Adipose tissue (tissue), 3 donors: ENCODE measurements around the gene LCT. TPM values are rescaled to one million over a fixed set of nuclear protein-coding genes. Genes with fewer than 3 reads are reported as not detected.

Experiments used
- H3K27ac ChIP-seq: one replicate; pipeline ENCODE4 v1.5.1; 2013; ENCODE audit warnings: low read depth, low read length
- WGBS, 3 donors: extraction: QIAGEN DNeasy Blood & Tissue Kit; methylation state at CpG; one replicate each; pipeline ENCODE4 v1.1.7; 2013; 5-methylcytosine and 5-hydroxymethylcytosine counted together
- polyA plus RNA-seq, 3 donors: library from polyadenylated mRNA; stranded (reverse); fragments of 200-250 nt; gene quantifications; one replicate each; pipeline ENCODE4 v1.2.3, GENCODE V29; 2013
- donor health status: healthy with polysubstance abuse.
- donor health status: Bipolar disorder and iron deficiency.
- donor health status: healthy.

The LCT gene
- polyA plus RNA-seq, 3 donors, result 0.02 to 0.11 (median 0.04) TPM

DNA sequence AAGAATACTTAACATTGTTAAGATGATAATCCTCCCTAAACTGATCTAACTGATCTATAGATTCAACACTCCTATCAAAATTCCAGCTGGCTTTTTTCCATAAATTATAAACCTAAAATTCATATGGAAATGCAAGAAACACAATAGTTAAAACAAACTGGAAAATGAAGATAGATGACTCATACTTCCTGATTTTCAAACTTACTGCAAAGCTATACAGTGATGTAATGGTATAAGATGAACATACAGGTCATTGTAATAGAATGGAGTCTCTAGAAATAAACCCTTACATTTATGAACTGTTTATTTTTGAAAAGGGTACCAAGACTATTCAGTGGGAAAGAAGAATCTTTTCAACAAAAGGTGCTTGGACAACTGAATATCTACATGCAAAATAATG, 63.1 kb downstream of the LCT start:
- H3K27ac ChIP-seq, result no peak overlapping the region

- no peak overlapping the region for H3K27ac ChIP-seq
- 78 to 91% (median 88%) methylated on average over 2 of the region's 2 CpGs for WGBS, 3 donors
These were observed 63.7 kb downstream of the LCT start for GRCh38 chr2:135773319-135773718.

- WGBS, 3 donors, result 95 to 98% (median 96%) methylated on average over 8 of the region's 8 CpGs
- no peak overlapping the region for H3K27ac ChIP-seq
These were observed 68.1 kb downstream of the LCT start for GRCh38 chr2:135768863-135769262.

DNA sequence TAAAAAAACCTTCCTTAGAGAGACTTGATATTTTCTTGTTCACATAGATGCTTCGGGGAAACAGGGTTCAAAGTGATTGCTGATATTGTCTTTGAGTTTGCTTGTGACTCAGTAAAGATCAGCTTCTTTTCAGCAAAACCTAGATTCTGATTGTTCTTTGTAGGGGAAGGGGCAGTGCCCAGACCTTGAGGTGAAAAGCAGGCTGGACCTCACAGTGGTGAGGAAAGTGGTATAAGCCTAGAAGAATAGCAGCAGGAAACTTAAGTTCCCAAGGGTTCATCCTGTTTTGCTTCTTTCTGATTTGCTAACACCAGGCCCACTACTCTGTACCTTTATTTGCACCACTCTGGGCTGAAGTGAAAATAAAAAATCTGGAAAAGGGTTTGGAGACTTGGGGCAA, 74.5 kb downstream of the LCT start:
- WGBS, 3 donors, result 86 to 100% (median 96%) methylated on average over 1 of the region's 1 CpG
- H3K27ac ChIP-seq, result no peak overlapping the region

- H3K27ac ChIP-seq, result no peak overlapping the region
These were observed 75.0 kb downstream of the LCT start for GRCh38 chr2:135762022-135762421.

DNA sequence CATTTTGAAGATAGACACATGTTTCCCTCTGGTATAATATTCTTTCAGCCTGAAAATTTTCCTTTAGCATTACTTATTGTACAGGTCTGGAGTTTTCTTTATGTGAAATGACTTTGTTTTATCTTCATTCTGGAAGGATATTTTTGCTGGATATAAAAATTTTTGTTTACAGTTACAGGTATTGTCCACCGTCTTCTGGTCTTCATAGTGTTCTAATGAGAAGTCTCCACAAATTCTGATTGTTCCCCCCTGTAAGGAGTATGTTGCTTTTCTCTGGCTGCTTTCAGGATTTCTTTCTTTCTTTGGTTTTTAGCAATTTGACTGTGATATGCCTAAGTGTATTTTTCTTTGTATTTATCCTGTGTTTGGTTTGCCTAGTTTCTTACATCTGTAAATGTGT, 80.3 kb downstream of the LCT start:
- H3K27ac ChIP-seq, result no peak overlapping the region
- 97 to 100% (median 97%) methylated on average over 1 of the region's 1 CpG for WGBS, 3 donors

DNA sequence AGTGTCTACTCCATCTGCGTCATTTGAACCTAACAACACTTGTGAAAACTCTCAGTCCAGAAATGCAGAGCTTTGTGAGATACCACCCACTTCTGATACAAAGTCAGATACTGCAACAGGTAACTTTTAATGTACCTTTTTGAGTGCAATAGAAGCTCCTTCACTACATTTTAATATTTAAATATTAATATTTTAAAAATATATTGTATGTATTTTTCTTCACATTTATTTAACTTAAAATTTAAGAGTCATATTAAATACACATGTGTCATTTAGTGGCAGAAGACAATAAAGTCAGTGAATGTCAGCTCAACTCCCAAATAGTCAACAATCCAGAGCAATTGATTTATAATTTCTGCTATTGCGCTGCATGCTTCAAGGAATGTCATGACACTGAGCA, 81.4 kb downstream of the LCT start:
- no peak overlapping the region for H3K27ac ChIP-seq
- WGBS, 3 donors, result 94 to 99% (median 97%) methylated on average over 2 of the region's 2 CpGs

DNA sequence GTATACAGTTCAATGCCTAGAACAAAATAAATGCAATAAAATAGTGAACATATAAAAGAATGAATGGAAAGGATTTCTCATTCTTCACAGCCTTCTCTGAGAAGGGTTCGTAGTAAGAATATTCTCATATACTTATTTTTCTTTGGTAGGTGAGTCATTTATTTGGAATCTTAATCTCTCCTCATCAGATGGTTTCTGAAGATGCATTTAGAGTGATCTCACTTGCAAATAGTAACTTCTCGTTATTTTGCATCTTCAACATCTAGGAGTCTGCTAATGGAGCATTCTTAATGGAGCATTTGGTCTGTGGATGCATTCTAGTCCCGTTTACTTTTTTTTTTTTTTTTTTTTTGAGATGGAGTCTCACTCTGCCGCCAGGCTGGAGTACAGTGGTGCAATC, 91.4 kb downstream of the LCT start:
- no peak overlapping the region for H3K27ac ChIP-seq
- WGBS, 3 donors, result 77 to 81% (median 78%) methylated on average over 4 of the region's 4 CpGs

GRCh38 chr2:135744760-135745314, 92.1 kb downstream of the LCT start:
- no peak overlapping the region for H3K27ac ChIP-seq
- WGBS, 3 donors, result 68 to 88% (median 86%) methylated on average over 5 of the region's 5 CpGs

DNA sequence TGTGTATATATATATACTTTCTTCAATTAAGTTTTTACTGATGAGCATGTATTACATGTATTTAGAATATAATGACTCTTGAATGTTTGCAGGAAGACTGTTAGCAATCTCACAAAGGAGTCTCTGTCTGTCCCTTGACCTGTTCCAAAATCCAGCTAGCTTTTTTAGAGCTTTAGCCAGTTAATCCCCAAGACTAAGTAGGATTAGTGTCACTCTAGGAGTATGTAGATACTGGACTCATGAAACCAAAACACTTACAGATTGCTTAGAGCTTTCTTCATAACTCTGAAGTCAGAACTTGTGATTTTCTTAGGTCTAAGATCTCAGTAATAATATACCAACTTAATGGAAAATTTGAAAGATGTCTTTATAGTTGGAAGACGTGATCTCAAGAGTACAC, 93.1 kb downstream of the LCT start:
- WGBS, 3 donors, result 68 to 91% (median 90%) methylated on average over 1 of the region's 1 CpG
- no peak overlapping the region for H3K27ac ChIP-seq

GRCh38 chr2:135742325-135742757, 94.6 kb downstream of the LCT start:
- H3K27ac ChIP-seq, result peak overlapping the region; percentile 98
- whole genome bisulfite sequencing, 3 donors, result 0 to 1% (median 0%) methylated on average over 32 to 34 of the region's 34 CpGs

DNA sequence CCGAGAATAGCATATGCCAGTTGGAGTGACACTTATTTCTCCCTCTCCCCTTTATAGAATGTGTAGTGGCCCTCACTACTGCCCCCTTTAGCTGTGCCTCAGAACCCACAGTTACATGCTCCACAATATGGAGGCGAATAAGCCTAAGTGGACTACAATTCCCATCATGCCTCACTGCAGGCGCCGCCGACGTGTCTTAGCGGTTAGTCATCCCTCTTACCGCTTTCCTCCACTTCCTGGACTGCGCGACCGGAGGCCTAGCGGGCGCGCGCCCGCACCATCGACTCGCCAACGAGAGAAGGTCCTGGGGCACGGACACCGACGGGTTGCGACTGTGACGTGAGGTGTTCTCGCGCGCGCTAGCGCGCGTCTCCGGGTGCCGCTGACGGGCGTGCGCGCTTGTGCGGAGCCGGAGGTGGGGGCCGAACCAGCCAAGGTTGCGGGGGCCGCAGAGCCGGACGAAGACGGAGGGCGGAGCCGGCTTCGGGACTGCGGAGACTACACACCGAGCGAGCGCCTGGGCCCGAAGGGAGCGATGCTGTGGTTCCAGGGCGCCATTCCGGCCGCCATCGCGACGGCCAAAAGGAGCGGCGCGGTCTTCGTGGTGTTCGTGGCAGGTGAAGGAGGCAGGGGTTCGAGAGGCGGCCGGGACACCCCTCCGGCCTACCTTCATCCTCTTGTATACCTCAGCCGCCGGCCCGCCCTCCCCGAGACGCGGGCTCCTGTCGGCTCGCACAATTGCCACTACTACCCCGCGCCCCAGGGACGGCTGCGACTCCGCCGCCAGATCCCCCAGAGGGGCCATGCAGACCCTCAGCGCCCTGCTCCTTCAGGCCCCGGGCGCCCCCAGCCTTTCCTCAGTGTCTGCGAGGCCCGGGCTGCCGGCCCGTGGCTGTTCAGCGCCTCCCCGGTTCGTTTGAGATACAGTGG, 95.3 kb downstream of the LCT start, which contains the start of gene UBXN4:
Gene UBXN4 (plus strand): TSS at position 461 of the 930 bp plus-strand sequence. CDS start 75 bp downstream, at position 536.
- 1% methylated on average over 80 to 93 of the region's 93 CpGs for WGBS, 3 donors
- peak within 1 kb of the TSS; percentile 98 for H3K27ac ChIP-seq

DNA sequence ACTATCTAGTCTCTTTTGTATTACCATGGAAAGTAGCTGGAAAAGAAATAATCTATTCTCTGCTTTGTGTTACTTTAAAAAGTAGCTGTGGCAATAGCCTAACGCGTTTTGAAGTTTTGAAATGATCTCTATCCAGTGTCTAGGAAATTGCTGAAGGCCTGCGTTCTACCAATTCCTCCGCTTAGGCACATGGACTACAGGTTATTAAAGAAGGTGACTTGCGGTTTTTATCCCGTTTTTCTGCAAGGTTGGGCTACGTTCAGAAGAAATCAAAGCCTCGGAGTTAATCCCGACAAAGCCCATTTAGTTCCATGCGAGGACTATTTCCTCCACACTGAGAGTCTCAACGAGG, 96.0 kb downstream of the LCT start:
- no peak overlapping the region for H3K27ac ChIP-seq

DNA sequence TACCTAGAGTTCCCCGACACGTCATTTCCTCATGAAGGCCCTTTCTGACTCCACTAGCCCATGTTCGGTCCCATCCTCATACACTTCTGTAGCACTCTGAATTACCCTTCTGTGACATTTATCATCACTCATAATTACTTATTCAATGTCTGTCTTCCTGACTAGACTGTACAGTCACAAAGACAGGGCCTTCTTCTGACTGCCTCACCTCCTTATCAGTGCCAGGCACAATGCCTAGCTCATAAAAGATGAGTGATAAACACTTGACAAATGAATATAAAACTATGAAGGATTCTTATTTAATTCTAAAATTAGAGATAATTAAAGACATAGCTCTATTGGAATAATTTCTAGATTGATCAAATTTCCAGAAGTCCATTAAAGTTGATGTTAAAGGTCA, 96.8 kb downstream of the LCT start:
- no peak overlapping the region for H3K27ac ChIP-seq
- WGBS, 3 donors, result 95 to 98% (median 96%) methylated on average over 3 of the region's 3 CpGs

More for the DNA sequence above, 96.0 kb downstream of the LCT start:
- 78 to 84% (median 81%) methylated on average over 11 of the region's 11 CpGs for WGBS, 3 donors

Other genes starting within 250 kb of the LCT start
- 10 to 100 TPM; 37.6 to 45.3 (median 38.0) TPM for gene UBXN4, start 95.3 kb downstream of the LCT start, polyA plus RNA-seq
- gene MCM6, start 39.3 kb upstream of the LCT start, polyA plus RNA-seq, result 1 to 10 TPM; 2.4 to 8.0 (median 7.3) TPM
- gene DARS1, start 148.4 kb upstream of the LCT start, polyA plus RNA-seq, result 10 to 100 TPM; 30.4 to 53.2 (median 43.9) TPM